Astrocyte of the spinal cord (primary cell): ENCODE data around the gene PDILT.
"Not testable (repeated sequence)": the region's sequence is repeated elsewhere in the genome, so short reads cannot be mapped to it uniquely, and the experiment has no call there.

Experiments used
- DNase-seq: peaks from one replicate; pipeline ENCODE4 v3.0.0; 2011; ENCODE audit warnings: low read depth, low spot score
- H3K4me3 ChIP-seq: 2 replicates; pipeline ENCODE4 v1.5.1; 2011; ENCODE audit warnings: low read depth, mild to moderate bottlenecking, low read length, moderate library complexity
- in situ Hi-C: cut with HindIII; loops from 2 replicates; pipeline ENCODE4 v1.10.0; 2017; ENCODE audit warnings: low sequenced_read_pairs
- TF ChIP-seq, protein P1 (sequence below): IDR thresholded peaks from 2 replicates; pipeline ENCODE4 v1.5.1; 2012; ENCODE audit warnings: low read depth, mild to moderate bottlenecking, low read length, inconsistent platforms

PDILT gene

DNA sequence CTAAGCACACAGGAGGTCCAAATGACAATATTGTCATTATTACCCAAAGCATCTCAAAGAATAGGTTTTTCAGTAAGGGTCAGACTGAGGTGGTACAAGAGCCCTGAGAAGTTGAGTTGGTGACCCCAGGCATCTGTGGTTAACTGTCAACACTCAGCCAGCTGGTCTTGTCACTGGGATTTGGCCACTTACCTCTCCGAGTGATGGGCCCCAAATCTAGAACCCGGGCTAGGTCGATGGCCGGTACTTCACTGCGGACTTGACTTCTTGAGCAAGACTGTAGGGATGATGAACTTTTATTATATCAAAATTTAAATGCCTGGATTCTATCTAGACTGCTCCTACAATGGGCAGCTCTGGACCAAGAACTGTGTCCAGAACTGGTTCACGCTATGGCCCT, 88.8 kb downstream of the PDILT start:
- TF ChIP-seq, protein P1, sequence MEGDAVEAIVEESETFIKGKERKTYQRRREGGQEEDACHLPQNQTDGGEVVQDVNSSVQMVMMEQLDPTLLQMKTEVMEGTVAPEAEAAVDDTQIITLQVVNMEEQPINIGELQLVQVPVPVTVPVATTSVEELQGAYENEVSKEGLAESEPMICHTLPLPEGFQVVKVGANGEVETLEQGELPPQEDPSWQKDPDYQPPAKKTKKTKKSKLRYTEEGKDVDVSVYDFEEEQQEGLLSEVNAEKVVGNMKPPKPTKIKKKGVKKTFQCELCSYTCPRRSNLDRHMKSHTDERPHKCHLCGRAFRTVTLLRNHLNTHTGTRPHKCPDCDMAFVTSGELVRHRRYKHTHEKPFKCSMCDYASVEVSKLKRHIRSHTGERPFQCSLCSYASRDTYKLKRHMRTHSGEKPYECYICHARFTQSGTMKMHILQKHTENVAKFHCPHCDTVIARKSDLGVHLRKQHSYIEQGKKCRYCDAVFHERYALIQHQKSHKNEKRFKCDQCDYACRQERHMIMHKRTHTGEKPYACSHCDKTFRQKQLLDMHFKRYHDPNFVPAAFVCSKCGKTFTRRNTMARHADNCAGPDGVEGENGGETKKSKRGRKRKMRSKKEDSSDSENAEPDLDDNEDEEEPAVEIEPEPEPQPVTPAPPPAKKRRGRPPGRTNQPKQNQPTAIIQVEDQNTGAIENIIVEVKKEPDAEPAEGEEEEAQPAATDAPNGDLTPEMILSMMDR = no peak
- no peak overlapping the region for H3K4me3 ChIP-seq
- in situ Hi-C loops = no loop called here
- no peak for DNase-seq

DNA sequence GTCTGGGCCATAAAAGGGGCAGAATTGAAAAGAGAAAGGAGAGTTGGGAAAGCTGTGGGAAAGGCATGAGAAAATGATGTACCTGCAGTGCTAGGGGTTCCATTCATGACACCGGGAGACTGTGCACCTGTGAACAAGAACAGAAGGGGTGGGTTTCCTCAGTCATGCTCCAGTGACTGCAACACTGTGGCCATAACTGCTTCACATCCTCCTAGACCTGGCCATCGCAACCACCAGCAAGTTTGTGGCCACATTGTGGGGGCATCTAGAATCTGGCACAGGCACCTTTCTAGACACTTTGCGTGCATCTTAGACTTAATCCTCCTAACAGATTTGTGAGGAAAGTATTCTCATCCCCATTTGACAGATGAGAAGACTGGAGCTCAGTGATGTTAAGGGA, 90.0 kb downstream of the PDILT start:
- in situ Hi-C loops = no loop called here
- DNase-seq = no peak
- H3K4me3 ChIP-seq = no peak overlapping the region
- TF ChIP-seq, protein P1 = no peak

DNA sequence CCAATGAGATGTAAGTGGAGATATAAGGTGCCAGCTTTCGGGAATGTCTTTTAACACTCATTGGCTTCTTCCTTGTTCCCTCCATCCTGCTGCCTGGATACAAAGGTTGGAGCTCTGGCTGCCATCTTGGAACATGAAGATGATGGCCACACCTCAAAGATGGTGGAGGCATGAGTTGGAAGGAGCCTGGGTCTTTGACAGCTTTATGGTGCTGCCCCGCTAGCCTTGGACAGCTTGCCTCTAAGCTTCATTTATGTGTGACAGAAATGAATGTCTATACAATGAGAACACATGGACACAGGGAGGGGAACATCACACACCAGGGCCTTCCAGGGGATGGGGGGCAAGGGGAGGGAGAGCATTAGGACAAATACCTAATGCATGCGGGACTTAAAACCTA, 90.8 kb downstream of the PDILT start:
- TF ChIP-seq, protein P1 = no peak
- no peak overlapping the region for H3K4me3 ChIP-seq
- DNase-seq = no peak
- in situ Hi-C loops = no loop called here

DNA sequence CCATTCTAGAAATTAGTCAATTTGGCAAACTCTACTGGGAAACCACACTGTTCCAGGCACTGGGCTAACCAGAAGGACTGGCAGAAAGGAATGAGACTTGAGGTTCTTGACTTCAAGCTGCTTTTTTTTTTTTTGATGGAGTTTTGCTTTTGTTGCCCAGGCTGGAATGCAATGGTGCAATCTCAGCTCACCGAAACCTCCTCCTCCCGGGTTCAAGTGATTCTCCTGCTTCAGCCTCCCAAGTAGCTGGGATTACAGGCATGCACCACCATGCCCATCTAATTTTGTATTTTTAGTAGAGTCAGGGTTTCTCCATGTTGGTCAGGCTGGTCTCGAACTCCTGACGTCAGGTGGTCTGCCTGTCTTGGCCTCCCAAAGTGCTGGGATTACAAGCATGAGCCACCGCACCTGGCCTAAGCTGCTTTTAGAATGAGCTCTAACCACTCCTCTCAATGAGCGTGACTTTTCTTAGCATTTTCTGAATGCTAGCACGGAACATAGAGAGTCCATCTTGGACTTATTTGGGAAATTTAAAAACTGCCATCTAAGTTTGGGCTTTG, 91.9 kb downstream of the PDILT start:
- in situ Hi-C loops = not testable (repeated sequence)

DNA sequence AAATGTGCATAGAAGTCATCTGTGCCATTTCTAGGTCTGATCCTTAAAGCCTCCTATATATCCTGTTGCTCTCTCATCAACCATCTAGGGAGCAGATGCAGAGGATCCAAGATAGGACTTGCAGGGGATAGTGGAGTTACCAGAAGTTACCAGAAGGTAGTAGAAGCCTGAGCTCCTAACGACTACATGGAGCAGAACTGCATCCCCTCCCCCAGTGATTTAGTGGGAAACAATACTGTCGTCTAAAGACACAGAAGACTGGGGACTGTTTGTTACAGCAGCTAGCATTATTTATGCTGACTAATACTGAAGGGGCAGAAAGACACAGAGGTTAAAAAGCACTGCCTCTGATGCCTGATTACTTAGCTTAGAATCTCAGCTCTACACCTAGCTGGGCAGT, 93.0 kb downstream of the PDILT start:
- in situ Hi-C loops = no loop called here
- H3K4me3 ChIP-seq = no peak overlapping the region
- TF ChIP-seq, protein P1 = no peak
- no peak for DNase-seq

More for the DNA sequence above, 91.9 kb downstream of the PDILT start:
- not testable (repeated sequence) for H3K4me3 ChIP-seq, DNase-seq

DNA sequence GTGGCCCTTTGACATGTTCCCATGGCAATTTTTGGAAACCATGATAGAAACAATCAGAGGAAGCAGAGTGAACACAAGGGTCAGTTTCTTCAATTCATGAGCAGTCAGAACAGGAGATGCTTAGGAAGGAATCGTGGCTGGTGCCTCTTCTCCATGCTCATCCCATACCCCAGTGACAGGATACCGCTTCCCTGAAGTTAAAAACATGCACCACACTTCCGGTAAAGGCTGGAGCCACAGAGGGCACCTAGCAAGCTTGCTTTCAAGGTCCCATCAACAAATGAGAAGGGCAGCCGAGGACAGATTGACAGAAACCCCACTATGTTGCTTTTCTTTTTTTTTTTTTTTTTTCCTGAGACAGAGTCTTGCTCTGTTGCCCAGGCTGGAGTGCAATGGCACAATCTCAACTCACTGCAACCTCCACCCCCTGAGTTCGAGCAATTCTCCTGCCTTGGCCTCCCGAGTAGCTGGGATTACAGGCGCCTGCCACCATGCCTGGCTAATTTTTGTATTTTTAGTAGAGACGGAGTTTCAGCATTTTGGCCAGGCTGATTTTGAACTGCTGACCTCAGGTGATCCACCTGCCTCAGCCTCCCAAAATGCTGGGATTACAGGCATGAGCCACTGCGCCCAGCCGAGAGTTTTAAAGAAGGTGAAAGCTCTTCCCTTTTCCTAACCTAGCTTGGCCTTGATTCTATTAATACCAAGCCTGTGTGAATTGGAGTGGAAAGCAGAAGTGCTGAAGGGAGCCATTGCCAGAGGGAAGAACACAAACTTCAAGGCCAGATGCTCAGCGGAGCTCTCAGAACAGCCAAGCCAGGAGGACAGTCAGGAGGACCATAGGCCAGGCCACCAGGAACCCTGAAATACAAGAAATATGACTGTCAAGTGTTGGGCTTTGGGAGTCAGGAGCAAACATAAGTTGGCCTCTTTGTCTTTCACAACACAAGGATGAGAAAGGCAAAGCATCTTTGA, 93.8 kb downstream of the PDILT start:
- H3K4me3 ChIP-seq = no peak overlapping the region
- DNase-seq = no peak
- in situ Hi-C loops = no loop called here
- TF ChIP-seq, protein P1 = no peak

DNA sequence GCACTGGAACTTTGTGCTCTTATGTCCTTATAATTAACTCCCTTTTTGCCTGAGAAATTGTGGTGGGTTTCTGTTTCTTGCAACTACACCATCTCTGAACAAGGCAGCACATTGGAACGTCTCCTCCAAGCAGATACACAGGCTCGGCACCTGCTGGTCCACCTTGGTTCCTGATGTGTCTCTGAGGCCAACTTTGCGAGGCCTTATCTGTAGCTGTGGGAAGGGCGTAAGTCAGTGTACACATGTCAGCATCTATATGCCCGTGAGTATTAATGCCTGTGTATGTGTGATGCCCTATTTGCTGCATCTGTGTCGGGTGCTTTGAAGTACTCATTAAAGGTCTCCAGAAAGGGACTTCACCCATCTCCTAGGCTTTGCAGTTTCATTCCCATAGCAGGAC, 94.8 kb downstream of the PDILT start:
- DNase-seq = no peak
- in situ Hi-C loops = no loop called here
- TF ChIP-seq, protein P1 = no peak
- no peak overlapping the region for H3K4me3 ChIP-seq
